B cell (primary cell): ENCODE results near the gene RPTOR. TPM values are rescaled to one million over a fixed set of nuclear protein-coding genes. Genes with fewer than 3 reads are reported as not detected.

Source experiments
- ATAC-seq: fragments of 200-7000 bp; cut with Tn5 transposase; one replicate; pipeline ENCODE4 v1.10.0; 2021; ENCODE audit warnings: low read depth, mild to moderate bottlenecking, moderate number of reproducible peaks, moderate library complexity
- CTCF ChIA-PET: fragments of 350-600 bp; sonication (Branson Sonifier 250); formaldehyde crosslinking; loops from one replicate; lab custom pipeline; 2021; ENCODE audit warnings: antibody characterized with exemption, inconsistent platforms; lab: Charles Lee
- POLR2A ChIA-PET: fragments of 350-600 bp; sonication (Branson Sonifier 250); formaldehyde crosslinking; loops from one replicate; lab custom pipeline; 2021; ENCODE audit warnings: antibody characterized with exemption; lab: Charles Lee
- DNase-seq: peaks from one replicate; pipeline ENCODE4 v3.0.0; 2013
- H2AFZ ChIP-seq: 2 replicates; pipeline ENCODE4 v1.6.1; 2012; ENCODE audit warnings: mild to moderate bottlenecking, low read depth, low read length; ENCODE audit not compliant: insufficient read depth, poor library complexity, severe bottlenecking
- H3K27ac ChIP-seq, 2 donors: 1 replicate in 1 of 2; 2 replicates in 1 of 2; pipeline ENCODE4 v1.5.1; 2012 to 2013; ENCODE audit warnings: low read length in 2 of 2, mild to moderate bottlenecking in 2 of 2, moderate library complexity in 1 of 2
- H3K27me3 ChIP-seq, 4 experiments: fragments of 200-600 bp in 1 of 4; sonication (generic) in 1 of 4; replicated peaks in 1 of 4; 1 replicate in 2 of 4; 2 replicates in 2 of 4; pipeline versions ENCODE4 v1.6.1 to v1.7.0; 2013 to 2016; ENCODE audit warnings: low read length in 3 of 4, mild to moderate bottlenecking in 2 of 4, mixed read lengths in 1 of 4, moderate library complexity in 1 of 4; ENCODE audit not compliant: insufficient read depth in 4 of 4, control insufficient read depth in 3 of 4; ENCODE audit errors: control extremely low read depth in 1 of 4
- H3K36me3 ChIP-seq, 2 experiments: replicated peaks in 1 of 2; 1 replicate in 1 of 2; 2 replicates in 1 of 2; pipeline versions ENCODE4 v1.6.1 to v1.7.1; 2013; ENCODE audit warnings: low read length in 1 of 2; ENCODE audit not compliant: insufficient read depth in 2 of 2, control insufficient read depth in 1 of 2; ENCODE audit errors: control extremely low read depth in 1 of 2, extremely low read depth in 1 of 2
- H3K4me1 ChIP-seq, 2 donors: fragments of 200-600 bp in 1 of 2; sonication (generic) in 1 of 2; 1 replicate in 1 of 2; 2 replicates in 1 of 2; pipeline versions ENCODE4 v1.5.1 to v1.6.1; 2013 to 2017; ENCODE audit warnings: low read length in 2 of 2; ENCODE audit not compliant: control insufficient read depth in 2 of 2, insufficient read depth in 2 of 2
- H3K4me2 ChIP-seq: replicated peaks from 2 replicates; pipeline ENCODE3; 2012; ENCODE audit warnings: mild to moderate bottlenecking, low read depth, low read length; ENCODE audit not compliant: poor library complexity, severe bottlenecking
- H3K4me3 ChIP-seq, 5 experiments: fragments of 200-600 bp in 1 of 5; sonication (generic) in 1 of 5; 1 replicate in 3 of 5; 2 replicates in 2 of 5; pipeline versions ENCODE4 v1.5.1 to v1.7.0; 2011 to 2016; ENCODE audit warnings: low read length in 4 of 5, mild to moderate bottlenecking in 4 of 5, low read depth in 2 of 5, control low read depth in 1 of 5, moderate library complexity in 1 of 5; ENCODE audit not compliant: insufficient read depth in 1 of 5; ENCODE audit errors: control extremely low read depth in 1 of 5, extremely low read depth in 1 of 5
- H3K79me2 ChIP-seq: fragments of 200-600 bp; sonication (generic); one replicate; pipeline ENCODE4 v1.6.0; 2016; ENCODE audit warnings: low read length; ENCODE audit not compliant: control insufficient read depth, insufficient read depth
- H3K9ac ChIP-seq: fragments of 200-600 bp; sonication (generic); 2 replicates; pipeline ENCODE4 v1.6.1; 2017; ENCODE audit warnings: mild to moderate bottlenecking, low read length, moderate library complexity
- H3K9me3 ChIP-seq, 3 donors: one replicate each; pipeline versions ENCODE4 v1.6.1 to v1.7.1; 2013; ENCODE audit warnings: low read length in 2 of 3; ENCODE audit not compliant: control insufficient read depth in 2 of 3, insufficient read depth in 1 of 3; ENCODE audit errors: control extremely low read depth in 1 of 3
- H4K20me1 ChIP-seq: 2 replicates; pipeline ENCODE4 v1.6.0; 2012; ENCODE audit warnings: mild to moderate bottlenecking, low read length; ENCODE audit not compliant: insufficient read depth, control insufficient read depth, poor library complexity, severe bottlenecking
- H3K27ac Mint-ChIP-seq: one replicate; pipeline ENCODE4 v1.8.0; 2021; ENCODE audit warnings: mixed read lengths
- H3K27me3 Mint-ChIP-seq: one replicate; pipeline ENCODE4 v1.8.0; 2021; ENCODE audit warnings: mixed read lengths
- H3K4me1 Mint-ChIP-seq: one replicate; pipeline ENCODE4 v1.8.0; 2021; ENCODE audit warnings: mixed read lengths
- H3K4me3 Mint-ChIP-seq: one replicate; pipeline ENCODE4 v1.8.0; 2021; ENCODE audit warnings: mixed read lengths
- H3K9me3 Mint-ChIP-seq: one replicate; pipeline ENCODE4 v1.8.0; 2022; ENCODE audit warnings: mixed read lengths; ENCODE audit not compliant: insufficient read depth
- CTCF ChIP-seq: fragments of 200-600 bp; IDR thresholded peaks from one replicate; pipeline ENCODE4 v1.8.0; 2022; ENCODE audit warnings: antibody characterized with exemption, mild to moderate bottlenecking
- EZH2 ChIP-seq: IDR thresholded peaks from 2 replicates; pipeline ENCODE4 v1.6.1; 2012; ENCODE audit warnings: borderline replicate concordance, low read depth, mild to moderate bottlenecking, moderate library complexity, low read length; ENCODE audit not compliant: insufficient read depth, poor library complexity, severe bottlenecking
- WGBS: methylation state at CpG from one replicate; pipeline ENCODE4 v1.1.5; 2013; ENCODE audit warnings: missing lambda C conversion rate; ENCODE audit not compliant: insufficient coverage; 5-methylcytosine and 5-hydroxymethylcytosine counted together
- intact Hi-C: fragments of 100-400 bp; cut with micrococcal nuclease; formaldehyde crosslinking; loops from one replicate; pipeline ENCODE4 v1.10.0; 2022
- polyA plus RNA-seq: library from polyadenylated mRNA; depleted of rRNA; stranded (reverse); fragments of >200 nt; gene quantifications from 2 replicates; pipeline ENCODE4 v1.2.3, GENCODE V29; 2012
- total RNA-seq, 2 donors: library from RNA; stranded (reverse); fragments of 120-200 nt in 1 of 2; gene quantifications; 1 replicate in 1 of 2; 2 replicates in 1 of 2; pipeline versions ENCODE4 v1.2.3 to v1.2.4, GENCODE V29; 2013 to 2022

RPTOR gene
- total and polyA plus RNA-seq, 2 donors (not counting 1 experiment from before 2014, with no cell fraction given) = 13.4 to 58.8 TPM

GRCh38 chr17:80513201-80513600, 31.4 kb upstream of the RPTOR start:
- CTCF ChIA-PET = no interaction called here
- Histone ChIP-seq H3K4me3 (no peak overlapping the region), H2AFZ (no peak overlapping the region), H3K9ac (no peak overlapping the region), H3K9me3 (no peaks in the 10 kb centered on the region), H3K27ac (no peak overlapping the region), H3K36me3 (no peaks in the 10 kb centered on the region), H3K79me2 (no peaks in the 10 kb centered on the region), H3K27me3 (peaks cover 0 to 7% (median 0%) of the 10 kb centered on the region in 4 experiments), H3K4me2 (no peak overlapping the region), H4K20me1 (no peaks in the 10 kb centered on the region), H3K4me1 (no peaks in the 10 kb centered on the region)
- intact Hi-C loops = no loop called here
- DNase-seq (no peak), ATAC-seq (no peak)
- POLR2A ChIA-PET = no interaction called here
- Mint-ChIP-seq H3K9me3 (no peaks in the 10 kb centered on the region), H3K4me3 (no peak overlapping the region), H3K4me1 (no peaks in the 10 kb centered on the region), H3K27me3 (peaks cover 5% of the 10 kb centered on the region), H3K27ac (no peak overlapping the region)
- TF ChIP-seq CTCF = no peak
- TF ChIP-seq EZH2 = no peak
- WGBS = 96% methylated on average over 12 of the region's 16 CpGs

- Histone ChIP-seq H3K36me3 (no peaks in the 10 kb centered on the region), H3K27me3 (peaks cover 0 to 7% (median 0%) of the 10 kb centered on the region in 4 experiments), H2AFZ (no peak overlapping the region), H3K4me1 (no peaks in the 10 kb centered on the region), H3K9me3 (no peaks in the 10 kb centered on the region), H3K9ac (no peak overlapping the region), H3K27ac (no peak overlapping the region), H3K4me2 (no peak overlapping the region), H3K79me2 (no peaks in the 10 kb centered on the region), H4K20me1 (no peaks in the 10 kb centered on the region), H3K4me3 (no peak overlapping the region)
- peaks cover 9% of the 10 kb centered on the region for H3K27me3 Mint-ChIP-seq
- intact Hi-C loops = no loop called here
- CTCF ChIA-PET = no interaction called here
- no peak for DNase-seq
- no peak for ATAC-seq
- POLR2A ChIA-PET = no interaction called here
- no peaks in the 10 kb centered on the region for H3K4me1 Mint-ChIP-seq
- 50% methylated on average over 7 of the region's 10 CpGs for WGBS
- H3K27ac Mint-ChIP-seq = no peak overlapping the region
- H3K9me3 Mint-ChIP-seq = no peaks in the 10 kb centered on the region
- H3K4me3 Mint-ChIP-seq = no peak overlapping the region
- TF ChIP-seq CTCF (no peak), EZH2 (no peak)
Measured at GRCh38 chr17:80513892-80514291, 30.7 kb upstream of the RPTOR start.
